GM06990 (cell line): ENCODE measurements around the gene CNTNAP2.

Experiments used
- DNase-seq: peaks from one replicate; pipeline ENCODE4 v3.0.0-alpha.2; 2011; ENCODE audit not compliant: insufficient read length; ENCODE audit errors: extremely low read depth
- H3K27me3 ChIP-seq: replicated peaks from 2 replicates; pipeline ENCODE4 v1.6.0; 2011; ENCODE audit warnings: low read length; ENCODE audit not compliant: control insufficient read depth, insufficient read depth
- H3K36me3 ChIP-seq: 2 replicates; pipeline ENCODE4 v1.5.1; 2011; ENCODE audit warnings: low read length; ENCODE audit not compliant: control insufficient read depth, insufficient read depth
- H3K4me3 ChIP-seq: replicated peaks from 2 replicates; pipeline ENCODE4 v1.5.1; 2011; ENCODE audit warnings: low read depth, mild to moderate bottlenecking, control low read depth, low read length
- TF ChIP-seq, protein P1 (sequence below): IDR thresholded peaks from 2 replicates; pipeline ENCODE4 v1.5.1; 2011; ENCODE audit warnings: low read length, control low read depth, mild to moderate bottlenecking, inconsistent platforms; ENCODE audit not compliant: insufficient read depth, poor library complexity, severe bottlenecking

The CNTNAP2 gene

DNA sequence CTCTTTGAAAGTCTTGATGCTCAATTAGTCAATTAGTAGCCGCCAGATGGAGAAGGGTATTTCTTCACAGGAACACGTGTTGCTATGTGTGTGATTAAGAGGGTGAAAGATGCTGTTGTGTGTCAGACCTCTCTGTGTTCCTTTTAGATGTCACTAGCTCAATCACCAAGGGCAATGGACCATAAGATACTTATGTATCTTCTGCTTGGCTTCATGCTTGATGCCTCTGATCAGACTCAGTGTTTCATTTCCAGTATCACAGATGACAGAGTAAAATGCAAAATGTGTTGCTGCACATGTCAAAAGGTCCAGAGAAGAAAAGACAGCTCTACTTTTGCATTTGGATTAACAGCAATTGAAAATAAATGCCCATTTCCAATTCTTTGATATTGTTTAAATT, 865.9 kb downstream of the CNTNAP2 start:
- Histone ChIP-seq H3K36me3 (no peaks in the 10 kb centered on the region), H3K4me3 (no peak overlapping the region), H3K27me3 (no peaks in the 10 kb centered on the region)
- DNase-seq = no peak
- TF ChIP-seq, protein P1, sequence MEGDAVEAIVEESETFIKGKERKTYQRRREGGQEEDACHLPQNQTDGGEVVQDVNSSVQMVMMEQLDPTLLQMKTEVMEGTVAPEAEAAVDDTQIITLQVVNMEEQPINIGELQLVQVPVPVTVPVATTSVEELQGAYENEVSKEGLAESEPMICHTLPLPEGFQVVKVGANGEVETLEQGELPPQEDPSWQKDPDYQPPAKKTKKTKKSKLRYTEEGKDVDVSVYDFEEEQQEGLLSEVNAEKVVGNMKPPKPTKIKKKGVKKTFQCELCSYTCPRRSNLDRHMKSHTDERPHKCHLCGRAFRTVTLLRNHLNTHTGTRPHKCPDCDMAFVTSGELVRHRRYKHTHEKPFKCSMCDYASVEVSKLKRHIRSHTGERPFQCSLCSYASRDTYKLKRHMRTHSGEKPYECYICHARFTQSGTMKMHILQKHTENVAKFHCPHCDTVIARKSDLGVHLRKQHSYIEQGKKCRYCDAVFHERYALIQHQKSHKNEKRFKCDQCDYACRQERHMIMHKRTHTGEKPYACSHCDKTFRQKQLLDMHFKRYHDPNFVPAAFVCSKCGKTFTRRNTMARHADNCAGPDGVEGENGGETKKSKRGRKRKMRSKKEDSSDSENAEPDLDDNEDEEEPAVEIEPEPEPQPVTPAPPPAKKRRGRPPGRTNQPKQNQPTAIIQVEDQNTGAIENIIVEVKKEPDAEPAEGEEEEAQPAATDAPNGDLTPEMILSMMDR = no peak

DNA sequence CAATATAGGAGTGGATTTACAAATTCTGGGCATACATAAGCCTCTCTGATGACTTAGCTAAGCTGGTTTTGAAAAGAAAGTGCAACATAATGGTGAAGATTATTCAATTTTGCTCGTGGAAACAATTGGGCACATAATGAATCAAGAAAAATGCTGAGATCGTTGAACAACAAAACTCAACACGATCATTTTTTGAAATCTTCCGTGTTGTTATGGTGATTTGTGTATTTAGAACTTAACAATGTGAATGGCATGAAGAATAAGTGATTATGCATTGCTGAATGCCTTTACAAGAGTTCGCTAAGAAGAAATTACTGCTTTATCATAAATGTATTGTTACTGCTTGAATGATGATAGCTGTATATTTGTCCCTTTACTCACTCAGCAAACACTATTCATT, 875.0 kb downstream of the CNTNAP2 start:
- Histone ChIP-seq H3K4me3 (no peak overlapping the region), H3K36me3 (no peaks in the 10 kb centered on the region), H3K27me3 (no peaks in the 10 kb centered on the region)
- DNase-seq = no peak
- TF ChIP-seq, protein P1 = no peak

DNA sequence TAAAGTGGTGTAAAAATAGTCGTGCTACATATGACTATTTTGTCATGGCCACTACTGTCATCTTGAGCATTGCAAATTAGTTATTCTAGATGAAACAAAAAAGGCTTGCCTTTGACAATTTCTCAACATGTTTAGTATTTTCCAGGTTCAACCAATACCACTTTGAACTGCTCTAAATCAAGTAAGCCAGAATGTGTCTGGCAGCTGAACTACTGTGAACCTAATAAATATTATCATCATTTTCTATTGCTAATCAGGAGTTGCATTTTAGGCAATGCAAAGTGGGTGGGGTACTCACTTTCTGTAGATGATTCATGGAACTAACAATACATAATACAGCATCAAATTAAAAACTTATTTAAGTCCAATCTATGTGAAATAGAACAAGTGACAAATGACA, 877.2 kb downstream of the CNTNAP2 start:
- TF ChIP-seq, protein P1 = no peak
- Histone ChIP-seq H3K27me3 (no peaks in the 10 kb centered on the region), H3K4me3 (no peak overlapping the region), H3K36me3 (no peaks in the 10 kb centered on the region)
- no peak for DNase-seq

DNA sequence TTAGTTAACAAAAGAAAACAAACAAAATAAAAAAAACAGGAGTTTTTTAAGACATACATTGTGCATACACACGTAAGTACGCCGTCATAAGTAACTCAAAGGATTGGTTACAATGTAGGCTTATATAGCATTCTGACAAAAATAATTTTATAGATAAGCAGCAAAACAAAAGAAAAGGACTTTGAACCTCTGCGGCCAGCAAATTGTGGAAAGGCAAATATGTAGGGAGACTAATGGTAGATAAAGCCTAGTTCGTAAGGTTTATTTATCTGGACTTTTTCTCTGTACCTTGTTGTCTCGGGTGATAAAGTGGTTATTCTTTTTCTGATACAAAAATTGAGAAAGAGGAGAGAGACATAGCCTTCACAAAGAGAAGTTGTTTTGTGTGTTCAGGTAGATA, 891.9 kb downstream of the CNTNAP2 start:
- TF ChIP-seq, protein P1 = no peak
- no peak overlapping the region for H3K4me3 ChIP-seq
- DNase-seq = no peak
- H3K27me3 ChIP-seq = no peaks in the 10 kb centered on the region
- no peaks in the 10 kb centered on the region for H3K36me3 ChIP-seq

DNA sequence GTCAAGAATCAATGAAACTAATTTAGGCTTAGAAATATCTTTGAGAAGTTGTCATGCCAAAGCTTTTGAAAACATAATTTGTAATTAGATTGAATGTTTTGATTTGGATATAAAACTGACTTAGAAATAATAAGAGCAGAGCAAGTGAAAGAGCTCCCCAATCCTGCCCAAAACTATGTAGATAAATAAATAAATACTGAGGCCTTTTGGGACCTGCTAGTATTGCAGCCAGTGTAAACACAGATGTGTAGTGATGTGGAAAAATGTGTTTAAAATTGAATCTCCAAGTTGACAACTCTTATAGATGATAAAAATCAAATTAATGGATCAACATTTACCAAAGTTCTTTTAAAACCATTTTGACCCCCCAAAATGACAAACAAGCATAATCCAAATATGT, 896.1 kb downstream of the CNTNAP2 start:
- Histone ChIP-seq H3K27me3 (no peaks in the 10 kb centered on the region), H3K4me3 (no peak overlapping the region), H3K36me3 (no peaks in the 10 kb centered on the region)
- TF ChIP-seq, protein P1 = no peak
- no peak for DNase-seq

DNA sequence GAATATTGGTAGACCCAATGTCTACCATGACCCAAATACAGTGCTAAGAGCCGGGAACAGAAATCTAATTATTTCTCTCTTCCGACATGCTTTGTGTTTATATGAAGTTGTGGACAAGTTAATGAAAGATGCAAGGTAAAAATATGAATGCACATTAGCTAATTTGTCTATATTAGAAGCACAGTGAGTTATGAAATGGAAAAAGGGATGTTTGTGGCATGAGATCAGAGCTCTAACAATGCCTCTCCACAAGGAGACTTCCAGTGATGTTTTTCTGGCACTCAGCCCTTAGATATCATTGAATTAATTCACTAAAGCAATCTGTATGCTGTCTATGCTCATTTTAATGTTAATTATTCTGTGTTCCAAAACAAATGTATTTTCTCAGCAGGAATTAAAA, 897.2 kb downstream of the CNTNAP2 start:
- Histone ChIP-seq H3K27me3 (no peaks in the 10 kb centered on the region), H3K36me3 (no peaks in the 10 kb centered on the region), H3K4me3 (no peak overlapping the region)
- DNase-seq = no peak
- TF ChIP-seq, protein P1 = no peak
